Cardiac fibroblast (primary cell): ENCODE results near the gene TOMM5.

ENCODE experiments used
- DNase-seq, 2 donors: peaks; one replicate each; pipeline versions ENCODE4 v3.0.0 to v3.0.0-alpha.2; 2010; ENCODE audit warnings: low read depth in 2 of 2
- H3K4me3 ChIP-seq, 2 donors: replicated peaks in 1 of 2; 1 replicate in 1 of 2; 2 replicates in 1 of 2; pipeline ENCODE4 v1.5.1; 2011; ENCODE audit warnings: low read depth in 2 of 2, low read length in 2 of 2, mild to moderate bottlenecking in 2 of 2, moderate library complexity in 1 of 2
- TF ChIP-seq, protein P1 (sequence below): IDR thresholded peaks from one replicate; pipeline ENCODE4 v1.5.1; 2011; ENCODE audit warnings: low read depth, mild to moderate bottlenecking, low read length, inconsistent platforms

The TOMM5 gene

DNA sequence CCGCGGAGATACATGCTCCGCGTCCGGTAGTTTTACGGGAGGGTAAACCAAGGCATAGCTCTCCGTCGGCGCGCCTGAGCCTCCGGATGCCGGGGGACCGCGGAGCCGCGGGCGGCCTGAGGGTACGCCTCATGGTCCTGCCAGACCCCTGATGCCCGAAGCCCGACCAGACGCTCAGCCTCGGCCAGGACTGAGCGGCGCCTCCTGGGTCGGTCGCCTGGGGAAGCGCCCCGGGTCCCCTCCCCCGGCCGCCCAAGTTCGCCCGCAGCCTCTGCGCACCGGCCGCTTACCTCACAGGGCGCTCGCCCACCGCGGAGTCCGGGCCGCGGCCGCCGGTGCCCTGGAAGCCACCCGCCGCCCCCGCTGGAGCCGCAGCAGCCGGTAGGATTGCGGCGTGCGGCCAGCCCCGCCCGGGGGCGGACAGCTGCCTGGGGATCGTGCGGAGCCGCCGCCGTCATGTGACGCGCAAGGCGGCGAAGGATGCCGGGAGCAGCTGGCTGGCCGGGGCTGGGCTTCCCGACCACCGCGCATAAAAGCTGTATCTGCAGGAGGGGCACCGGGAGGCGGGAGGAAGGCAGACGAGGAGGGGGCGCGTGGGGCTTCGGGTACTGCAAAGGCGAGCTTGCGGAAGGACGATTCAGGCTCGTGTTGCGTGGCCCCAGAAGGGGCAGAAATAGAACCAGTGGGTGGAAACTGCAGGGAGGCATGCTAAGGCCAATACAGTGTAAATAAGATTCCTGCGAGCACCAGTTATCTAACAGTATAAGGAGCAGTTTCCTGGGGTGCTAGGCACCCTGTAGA lies 16.3 kb downstream of the TOMM5 start, which contains the start of gene FBXO10:
TSS of gene FBXO10 (minus strand) at position 460 of the 801 bp plus-strand sequence. CDS start 34,612 bp downstream, outside the sequence.
- DNase-seq = peak; percentile 55 to 81
- H3K4me3 ChIP-seq = peak within 1 kb of the TSS; percentile 78 to 79
- TF ChIP-seq, protein P1, sequence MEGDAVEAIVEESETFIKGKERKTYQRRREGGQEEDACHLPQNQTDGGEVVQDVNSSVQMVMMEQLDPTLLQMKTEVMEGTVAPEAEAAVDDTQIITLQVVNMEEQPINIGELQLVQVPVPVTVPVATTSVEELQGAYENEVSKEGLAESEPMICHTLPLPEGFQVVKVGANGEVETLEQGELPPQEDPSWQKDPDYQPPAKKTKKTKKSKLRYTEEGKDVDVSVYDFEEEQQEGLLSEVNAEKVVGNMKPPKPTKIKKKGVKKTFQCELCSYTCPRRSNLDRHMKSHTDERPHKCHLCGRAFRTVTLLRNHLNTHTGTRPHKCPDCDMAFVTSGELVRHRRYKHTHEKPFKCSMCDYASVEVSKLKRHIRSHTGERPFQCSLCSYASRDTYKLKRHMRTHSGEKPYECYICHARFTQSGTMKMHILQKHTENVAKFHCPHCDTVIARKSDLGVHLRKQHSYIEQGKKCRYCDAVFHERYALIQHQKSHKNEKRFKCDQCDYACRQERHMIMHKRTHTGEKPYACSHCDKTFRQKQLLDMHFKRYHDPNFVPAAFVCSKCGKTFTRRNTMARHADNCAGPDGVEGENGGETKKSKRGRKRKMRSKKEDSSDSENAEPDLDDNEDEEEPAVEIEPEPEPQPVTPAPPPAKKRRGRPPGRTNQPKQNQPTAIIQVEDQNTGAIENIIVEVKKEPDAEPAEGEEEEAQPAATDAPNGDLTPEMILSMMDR = no peak

DNA sequence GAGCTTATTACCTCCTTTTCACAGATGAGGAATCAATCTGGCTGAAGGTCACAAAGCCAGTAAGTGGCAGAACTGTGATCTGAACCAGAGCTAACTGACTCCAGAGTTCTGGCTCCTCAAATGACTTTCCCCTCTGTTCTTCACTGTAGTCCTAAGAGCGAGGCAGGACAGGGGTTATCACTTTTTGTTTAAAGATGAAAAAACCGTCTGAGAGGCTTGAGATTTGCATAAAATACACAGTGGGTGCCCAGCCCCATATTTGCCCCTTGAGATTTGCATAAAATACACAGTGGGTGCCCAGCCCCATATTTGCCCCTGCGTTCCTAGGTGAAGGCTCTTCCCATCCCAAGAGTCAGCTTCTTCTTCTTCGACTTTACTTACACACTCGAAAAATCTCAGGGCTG lies 16.9 kb downstream of the TOMM5 start:
- TF ChIP-seq, protein P1 = no peak
- peak overlapping the region; percentile 78 to 79 for H3K4me3 ChIP-seq
- DNase-seq = peak in 1 of 2 donors; percentile 5

DNA sequence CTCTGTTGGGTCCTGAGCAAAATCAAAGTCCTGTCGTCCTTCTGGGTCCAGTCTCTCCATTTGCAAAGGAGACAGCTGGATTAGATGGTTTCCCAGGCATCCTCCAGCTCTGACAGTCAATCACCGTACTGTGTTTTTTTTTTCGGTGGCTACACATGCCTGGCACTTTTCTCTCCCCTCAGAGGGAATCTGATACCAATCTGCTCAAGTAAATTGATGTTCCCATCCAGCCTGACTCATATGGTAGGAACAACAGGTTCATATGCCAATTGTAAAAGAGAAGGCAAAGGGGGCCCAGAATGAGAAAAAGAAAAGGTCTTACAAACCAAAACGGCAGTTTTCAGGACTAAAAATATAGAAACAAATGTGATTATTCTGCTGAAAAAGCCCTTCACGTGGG lies 17.4 kb downstream of the TOMM5 start:
- peak in 1 of 2 donors; percentile 22 for DNase-seq
- peak overlapping the region; percentile 78 to 79 for H3K4me3 ChIP-seq
- TF ChIP-seq, protein P1 = no peak

DNA sequence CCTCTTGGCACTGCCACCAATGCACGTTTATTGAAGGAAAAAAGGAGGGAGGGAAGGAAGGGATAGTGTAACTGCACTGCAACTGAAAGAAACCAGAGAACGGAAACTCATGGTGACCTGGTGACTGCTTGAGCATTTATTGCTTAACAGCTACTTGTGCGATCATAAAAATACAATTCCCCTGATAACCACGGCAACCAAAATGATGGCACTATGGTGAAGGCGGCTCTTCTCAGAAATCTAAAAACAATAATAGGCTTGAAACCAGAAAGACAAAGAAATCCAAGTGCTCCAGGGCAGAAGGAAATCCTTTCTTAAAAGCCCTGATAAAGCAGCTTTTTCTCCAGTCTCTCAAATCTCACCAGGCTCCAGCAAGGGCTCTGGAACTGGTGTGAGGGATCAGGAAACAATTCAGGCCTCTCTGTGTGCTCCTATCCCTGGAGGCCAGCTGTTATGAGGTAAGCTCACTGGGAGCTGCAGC lies 18.1 kb downstream of the TOMM5 start:
- DNase-seq = peak; percentile 68 to 71
- H3K4me3 ChIP-seq = no peak overlapping the region
- TF ChIP-seq, protein P1 = no peak

DNA sequence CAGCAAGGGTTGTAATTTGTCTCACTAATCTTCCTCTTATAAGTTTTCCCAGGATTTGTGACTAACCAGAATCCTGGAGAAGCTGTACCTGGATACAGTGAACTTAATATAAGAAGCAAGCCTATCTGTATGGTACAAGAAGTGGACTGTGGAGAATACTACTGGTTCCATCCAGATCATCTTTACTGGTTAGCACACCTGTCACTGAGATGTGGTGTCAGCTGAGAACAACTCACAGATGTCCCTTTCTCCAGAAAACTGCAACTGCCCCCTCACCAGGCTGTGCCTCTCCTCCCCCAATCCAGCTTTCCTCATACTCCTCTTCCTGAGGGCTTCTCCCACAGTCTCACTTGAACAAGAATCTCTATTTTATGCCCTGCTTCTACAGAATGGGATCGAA lies 21.1 kb downstream of the TOMM5 start:
- H3K4me3 ChIP-seq = no peak overlapping the region
- TF ChIP-seq, protein P1 = no peak
- no peak for DNase-seq

DNA sequence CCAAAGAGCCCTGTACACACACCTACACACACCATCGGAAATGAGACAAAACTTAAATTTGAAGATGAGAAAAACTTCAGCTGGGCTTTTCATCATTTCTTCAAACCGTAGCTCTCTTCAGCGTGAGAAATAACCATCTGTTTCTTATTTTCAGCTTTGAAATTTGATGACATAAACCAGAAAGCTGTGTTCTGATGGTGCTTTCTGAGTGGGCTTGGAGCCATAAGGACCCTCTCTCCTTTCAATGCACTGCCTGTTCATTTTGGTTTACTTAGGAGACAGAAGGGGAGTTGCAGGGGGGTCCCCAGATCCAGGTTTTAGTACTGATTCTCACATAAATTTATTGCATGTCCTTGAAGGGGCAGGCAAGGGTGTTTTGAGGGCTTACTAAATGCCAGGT lies 25.7 kb downstream of the TOMM5 start:
- TF ChIP-seq, protein P1 = no peak
- H3K4me3 ChIP-seq = no peak overlapping the region
- DNase-seq = no peak
